ENCODE results near the gene SCAMP2. TPM values are rescaled to one million over a fixed set of nuclear protein-coding genes. Genes with fewer than 3 reads are reported as not detected.

The SCAMP2 gene
- total RNA-seq, 4 donors from 2014 or later = 46.3 to 122 (median 74.3) TPM

DNA sequence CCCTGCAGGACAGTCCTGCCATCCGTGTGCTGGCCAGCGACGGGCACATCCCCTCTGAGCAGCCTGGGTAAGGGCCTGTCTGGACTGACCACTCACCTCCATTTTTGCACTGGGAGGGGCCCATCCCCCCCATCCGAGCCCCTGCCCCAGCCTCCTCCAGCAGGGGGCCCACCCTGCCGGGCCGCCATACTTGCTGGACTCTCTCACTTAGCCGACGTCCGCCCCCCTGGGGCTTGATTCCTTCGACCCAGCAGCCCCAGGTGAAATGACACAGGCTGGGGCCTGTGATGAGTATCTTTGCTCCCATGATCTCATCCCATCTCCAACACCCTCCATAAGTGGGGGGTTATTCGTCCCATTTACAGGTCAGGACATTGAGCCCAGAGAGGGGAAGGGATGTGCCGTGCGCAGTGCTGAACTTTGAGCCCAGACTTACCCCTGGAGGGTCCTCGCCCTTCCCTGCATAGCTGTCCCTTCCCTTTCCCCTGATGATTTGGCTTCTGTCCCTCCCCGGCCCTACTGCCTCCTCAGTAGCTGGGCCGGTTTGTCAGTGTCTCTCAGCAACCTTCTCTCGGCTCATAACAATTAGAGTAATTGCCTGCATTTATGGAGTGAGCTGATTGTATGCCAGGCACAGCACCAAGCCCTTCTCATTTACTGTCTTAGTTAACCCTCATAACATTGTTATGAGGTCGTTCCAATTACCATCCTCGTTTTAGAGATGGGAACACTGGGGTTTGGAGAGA is 56.4 kb downstream of the SCAMP2 start:
- TF ChIP-seq, protein P1, sequence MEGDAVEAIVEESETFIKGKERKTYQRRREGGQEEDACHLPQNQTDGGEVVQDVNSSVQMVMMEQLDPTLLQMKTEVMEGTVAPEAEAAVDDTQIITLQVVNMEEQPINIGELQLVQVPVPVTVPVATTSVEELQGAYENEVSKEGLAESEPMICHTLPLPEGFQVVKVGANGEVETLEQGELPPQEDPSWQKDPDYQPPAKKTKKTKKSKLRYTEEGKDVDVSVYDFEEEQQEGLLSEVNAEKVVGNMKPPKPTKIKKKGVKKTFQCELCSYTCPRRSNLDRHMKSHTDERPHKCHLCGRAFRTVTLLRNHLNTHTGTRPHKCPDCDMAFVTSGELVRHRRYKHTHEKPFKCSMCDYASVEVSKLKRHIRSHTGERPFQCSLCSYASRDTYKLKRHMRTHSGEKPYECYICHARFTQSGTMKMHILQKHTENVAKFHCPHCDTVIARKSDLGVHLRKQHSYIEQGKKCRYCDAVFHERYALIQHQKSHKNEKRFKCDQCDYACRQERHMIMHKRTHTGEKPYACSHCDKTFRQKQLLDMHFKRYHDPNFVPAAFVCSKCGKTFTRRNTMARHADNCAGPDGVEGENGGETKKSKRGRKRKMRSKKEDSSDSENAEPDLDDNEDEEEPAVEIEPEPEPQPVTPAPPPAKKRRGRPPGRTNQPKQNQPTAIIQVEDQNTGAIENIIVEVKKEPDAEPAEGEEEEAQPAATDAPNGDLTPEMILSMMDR (IDR thresholded peaks at IDR 0.05 in 4 of 5, conservative IDR thresholded peaks at IDR 0.05 in 1 of 5) = no peak
- H3K36me3 ChIP-seq = no peaks in the 10 kb centered on the region
- intact Hi-C loops (cut with DNase I; ENCODE audit: low total_unique reads) (loop anchor here (1.0 kb wide), 1 partner anchor 85 kb away; no protein-coding TSS in a partner anchor), in situ Hi-C loops (cut with MboI; ENCODE audit: low sequenced_read_pairs in 4 of 4) (no loop called here)
- peaks cover 5 to 6% of the 10 kb centered on the region in 2 donors for H3K4me1 ChIP-seq
- ATAC-seq (no peak), DNase-seq (no peak)
- no peak overlapping the region for H3K4me3 ChIP-seq
- peak overlapping the region; percentile 59 to 82 (median 68) for H3K27ac ChIP-seq
- no peaks in the 10 kb centered on the region for H3K27me3 ChIP-seq
- H3K9me3 ChIP-seq = no peaks in the 10 kb centered on the region

DNA sequence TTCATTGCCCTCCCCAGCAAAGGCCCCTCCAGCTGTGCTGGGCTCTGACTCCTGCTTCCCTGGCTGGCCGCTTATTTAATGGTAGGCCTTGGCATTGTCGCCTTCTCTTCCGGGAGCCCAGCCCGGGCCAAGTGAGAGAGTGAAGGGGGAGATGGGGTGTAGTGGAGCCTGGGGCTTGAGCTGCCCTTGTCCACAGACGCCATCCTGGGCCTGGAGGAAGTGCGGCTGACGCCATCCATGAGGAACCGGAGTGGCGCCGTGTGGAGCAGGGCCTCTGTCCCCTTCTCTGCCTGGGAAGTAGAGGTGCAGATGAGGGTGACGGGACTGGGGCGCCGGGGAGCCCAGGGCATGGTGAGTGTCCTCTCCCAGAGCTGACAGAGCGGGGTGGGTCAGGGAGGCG is 57.2 kb downstream of the SCAMP2 start:
- Histone ChIP-seq H3K27me3 (no peaks in the 10 kb centered on the region), H3K27ac (no peak overlapping the region), H3K9me3 (no peaks in the 10 kb centered on the region), H3K36me3 (no peaks in the 10 kb centered on the region), H3K4me3 (no peak overlapping the region), H3K4me1 (peaks cover 5 to 6% of the 10 kb centered on the region in 2 donors)
- in situ Hi-C loops (cut with MboI; ENCODE audit: low sequenced_read_pairs in 4 of 4) = no loop called here
- intact Hi-C loops (cut with DNase I; ENCODE audit: low total_unique reads) = no loop called here
- DNase-seq (no peak), ATAC-seq (no peak)
- TF ChIP-seq POLR2A (IDR thresholded peaks at IDR 0.05) = no peak
- TF ChIP-seq, protein P1 (IDR thresholded peaks at IDR 0.05 in 4 of 5, conservative IDR thresholded peaks at IDR 0.05 in 1 of 5) = no peak

DNA sequence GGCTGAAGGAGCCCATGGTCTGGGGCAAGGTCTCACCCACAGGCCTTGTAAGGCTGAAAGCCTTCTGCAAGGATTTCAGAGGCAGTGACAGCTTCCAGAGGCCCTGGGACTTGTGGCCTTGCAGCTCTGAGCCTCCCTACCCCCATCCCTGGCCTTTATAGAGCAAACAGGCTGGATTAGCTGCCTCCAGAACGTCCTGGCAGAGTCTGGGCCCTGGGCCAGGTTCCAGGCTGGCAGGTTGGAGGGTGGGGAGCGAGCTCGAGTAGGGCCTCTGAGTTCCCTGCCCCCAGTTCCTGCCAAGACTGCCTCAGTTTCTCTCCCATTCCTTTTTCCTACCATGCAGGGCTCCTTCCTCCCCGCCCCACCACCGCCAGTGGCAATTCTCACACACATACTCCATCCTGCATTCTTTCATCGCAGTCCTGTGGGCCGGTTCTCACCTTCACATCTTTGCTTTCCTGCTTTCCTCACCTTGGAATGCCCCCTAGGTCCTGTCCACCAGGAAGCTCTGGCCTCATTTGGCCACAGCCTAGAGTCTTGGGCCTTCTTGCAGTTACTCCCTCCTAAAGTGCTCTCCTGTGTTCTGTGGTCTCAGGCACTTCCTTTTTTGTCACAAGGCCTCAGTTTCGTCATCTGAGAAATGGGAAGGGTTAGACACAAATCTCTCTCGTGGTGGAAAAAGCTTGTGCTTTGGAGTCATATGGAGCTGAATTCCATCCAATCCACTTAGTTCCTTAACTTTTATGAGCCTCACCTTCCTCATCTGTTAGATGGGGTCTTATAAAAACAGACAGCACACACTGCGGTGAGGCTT is 57.8 kb downstream of the SCAMP2 start:
- DNase-seq = no peak
- intact Hi-C loops (cut with DNase I; ENCODE audit: low total_unique reads) = no loop called here

DNA sequence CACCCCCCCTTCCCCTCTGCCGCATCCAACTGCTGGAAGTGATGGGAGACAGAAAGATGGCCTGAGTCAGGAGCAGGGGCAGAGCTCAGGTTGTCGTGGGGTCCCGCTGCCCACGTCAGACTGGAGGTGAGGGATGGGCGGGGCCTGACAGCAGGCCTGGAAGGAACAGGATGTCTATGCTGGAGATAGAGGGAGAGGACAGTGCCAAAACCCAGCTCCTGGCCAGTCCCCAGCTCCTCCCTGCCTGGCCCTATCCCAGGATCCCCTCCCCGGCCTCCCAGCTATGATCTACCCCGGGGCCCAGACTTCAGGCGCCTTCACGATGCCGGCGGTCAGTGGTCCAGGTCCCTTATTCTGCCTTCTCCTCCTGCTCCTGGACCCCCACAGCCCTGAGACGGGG is 60.6 kb downstream of the SCAMP2 start, which contains the start of gene LMAN1L:
Gene LMAN1L (plus strand): TSS at position 303 of the 400 bp plus-strand sequence. CDS start 20 bp downstream, at position 323.
- no peak for ATAC-seq
- peaks cover 6 to 10% of the 10 kb centered on the region in 2 donors for H3K4me1 ChIP-seq
- TF ChIP-seq, protein P1 (IDR thresholded peaks at IDR 0.05 in 4 of 5, conservative IDR thresholded peaks at IDR 0.05 in 1 of 5) = no peak
- no peak for TF ChIP-seq POLR2A (IDR thresholded peaks at IDR 0.05)
- no peaks in the 10 kb centered on the region for H3K27me3 ChIP-seq
- no peak within 1 kb of the TSS for H3K4me3 ChIP-seq
- in situ Hi-C loops (cut with MboI; ENCODE audit: low sequenced_read_pairs in 4 of 4) (no loop called here), intact Hi-C loops (cut with DNase I; ENCODE audit: low total_unique reads) (no loop called here)
- DNase-seq = no peak
- H3K36me3 ChIP-seq = no peaks in the 10 kb centered on the region
- no peak within 1 kb of the TSS for H3K27ac ChIP-seq
- H3K9me3 ChIP-seq = no peaks in the 10 kb centered on the region

More for the DNA sequence above, 57.8 kb downstream of the SCAMP2 start:
- TF ChIP-seq, protein P1 (IDR thresholded peaks at IDR 0.05 in 4 of 5, conservative IDR thresholded peaks at IDR 0.05 in 1 of 5) = no peak
- no peak for TF ChIP-seq POLR2A (IDR thresholded peaks at IDR 0.05)
- ATAC-seq = no peak
- H3K9me3 ChIP-seq = no peaks in the 10 kb centered on the region
- no peaks in the 10 kb centered on the region for H3K36me3 ChIP-seq
- no peak overlapping the region for H3K27ac ChIP-seq
- H3K4me3 ChIP-seq = no peak overlapping the region
- in situ Hi-C loops (cut with MboI; ENCODE audit: low sequenced_read_pairs in 4 of 4) = no loop called here
- no peaks in the 10 kb centered on the region for H3K27me3 ChIP-seq
- H3K4me1 ChIP-seq = peaks cover 5 to 6% of the 10 kb centered on the region in 2 donors

Data from gastrocnemius medialis (tissue), 4 donors.